ENCODE measurements around the gene DLK1.

DLK1 gene

GRCh38 chr14:100688051-100688450 lies 38.6 kb upstream of the DLK1 start:
- no peak overlapping the region for H3K27ac ChIP-seq
- TF ChIP-seq ZFX (IDR thresholded peaks at IDR 0.05; ENCODE audit: borderline replicate concordance), result no peak
- TF ChIP-seq CTCF (IDR thresholded peaks at IDR 0.05), result no peak

- TF ChIP-seq CTCF (IDR thresholded peaks at IDR 0.05) (no peak), ZFX (IDR thresholded peaks at IDR 0.05; ENCODE audit: borderline replicate concordance) (no peak)
- no peak overlapping the region for H3K27ac ChIP-seq
Measured at GRCh38 chr14:100688598-100689461, 37.9 kb upstream of the DLK1 start.

- H3K27ac ChIP-seq, result no peak overlapping the region
- TF ChIP-seq CTCF (IDR thresholded peaks at IDR 0.05) (no peak), ZFX (IDR thresholded peaks at IDR 0.05; ENCODE audit: borderline replicate concordance) (no peak)
Measured at GRCh38 chr14:100690672-100691071, 36.0 kb upstream of the DLK1 start.

- TF ChIP-seq CTCF (IDR thresholded peaks at IDR 0.05) (no peak), ZFX (IDR thresholded peaks at IDR 0.05; ENCODE audit: borderline replicate concordance) (no peak)
- no peak overlapping the region for H3K27ac ChIP-seq
Measured at GRCh38 chr14:100691395-100692056, 35.2 kb upstream of the DLK1 start.

- no peak overlapping the region for H3K27ac ChIP-seq
- TF ChIP-seq ZFX (IDR thresholded peaks at IDR 0.05; ENCODE audit: borderline replicate concordance), result no peak
- TF ChIP-seq CTCF (IDR thresholded peaks at IDR 0.05), result no peak
Measured at GRCh38 chr14:100692256-100692655, 34.4 kb upstream of the DLK1 start.

- no peak overlapping the region for H3K27ac ChIP-seq
- TF ChIP-seq CTCF (IDR thresholded peaks at IDR 0.05), result no peak
- no peak for TF ChIP-seq ZFX (IDR thresholded peaks at IDR 0.05; ENCODE audit: borderline replicate concordance)
Measured at GRCh38 chr14:100692859-100693558, 33.7 kb upstream of the DLK1 start.
